HepG2 (cell line): ENCODE measurements around the gene NAGS. TPM values are rescaled to one million over a fixed set of nuclear protein-coding genes. Genes with fewer than 3 reads are reported as not detected.
A peak's percentile ranks its signal among the peaks of the same experiment; 100 is the strongest.

Experiments used
- CBX1 ChIP-seq: IDR thresholded peaks from one replicate; pipeline ENCODE4 v1.6.1; 2016; ENCODE audit warnings: antibody characterized with exemption, low read depth
- CTCF ChIP-seq: sonication (generic); formaldehyde crosslinking; IDR thresholded peaks from 2 replicates; pipeline ENCODE4 v1.5.0; 2020; ENCODE audit warnings: mild to moderate bottlenecking, missing genetic modification reagents, moderate library complexity
- ELK4 ChIP-seq: sonication (generic); formaldehyde crosslinking; IDR thresholded peaks from 2 replicates; pipeline ENCODE4 v1.9.0; 2021; ENCODE audit warnings: missing genetic modification reagents, borderline replicate concordance
- GATAD1 ChIP-seq: IDR thresholded peaks from 2 replicates; pipeline ENCODE4 v1.6.1; 2016; ENCODE audit warnings: missing genetic modification reagents, missing compliant biosample characterization
- HOMEZ ChIP-seq: IDR thresholded peaks from 2 replicates; pipeline ENCODE4 v1.6.1; 2016; ENCODE audit warnings: low read depth
- MYC ChIP-seq: sonication (generic); formaldehyde crosslinking; IDR thresholded peaks from 2 replicates; pipeline ENCODE4 v1.9.0; 2021; ENCODE audit warnings: missing genetic modification reagents, borderline replicate concordance
- NAIF1 ChIP-seq: sonication (generic); formaldehyde crosslinking; IDR thresholded peaks from 2 replicates; pipeline ENCODE4 v1.5.0; 2020; ENCODE audit warnings: mild to moderate bottlenecking, missing genetic modification reagents, borderline replicate concordance
- NCOR1 ChIP-seq: fragments of 200-600 bp; sonication (generic); IDR thresholded peaks from 2 replicates; pipeline ENCODE4 v1.7.0; 2017; ENCODE audit warnings: antibody characterized with exemption, low read length, borderline replicate concordance
- PHB2 ChIP-seq: fragments of 450-650 bp; IDR thresholded peaks from 2 replicates; pipeline ENCODE4 v1.6.1; 2018; ENCODE audit not compliant: partially characterized antibody
- PHF20 ChIP-seq: sonication (generic); formaldehyde crosslinking; IDR thresholded peaks from 2 replicates; pipeline ENCODE4 v1.5.0; 2020; ENCODE audit warnings: mild to moderate bottlenecking, missing genetic modification reagents
- PLSCR1 ChIP-seq: sonication (generic); formaldehyde crosslinking; IDR thresholded peaks from 2 replicates; pipeline ENCODE4 v1.5.0; 2020; ENCODE audit warnings: missing genetic modification reagents, mild to moderate bottlenecking, borderline replicate concordance
- SP2 ChIP-seq: sonication (generic); formaldehyde crosslinking; IDR thresholded peaks from 2 replicates; pipeline ENCODE4 v1.5.1; 2020; ENCODE audit warnings: mild to moderate bottlenecking, missing genetic modification reagents
- THAP9 ChIP-seq: sonication (generic); formaldehyde crosslinking; IDR thresholded peaks from 2 replicates; pipeline ENCODE4; 2020; ENCODE audit warnings: missing genetic modification reagents, mild to moderate bottlenecking, borderline replicate concordance
- XRCC5 ChIP-seq: fragments of 200-400 bp; formaldehyde crosslinking; optimal IDR thresholded peaks from 2 replicates; pipeline ENCODE3; 2017; ENCODE audit warnings: mild to moderate bottlenecking, low read length
- ZMYM3 ChIP-seq: sonication (generic); formaldehyde crosslinking; IDR thresholded peaks from 2 replicates; pipeline ENCODE4 v1.5.1; 2020; ENCODE audit warnings: mild to moderate bottlenecking, missing genetic modification reagents
- ZNF121 ChIP-seq: sonication (generic); formaldehyde crosslinking; IDR thresholded peaks from 2 replicates; pipeline ENCODE4 v1.5.0; 2020; ENCODE audit warnings: mild to moderate bottlenecking, missing genetic modification reagents
- ZNF20 ChIP-seq: sonication (generic); formaldehyde crosslinking; IDR thresholded peaks from 2 replicates; pipeline ENCODE4 v1.4.0; 2020; ENCODE audit warnings: mild to moderate bottlenecking, moderate library complexity, missing genetic modification reagents
- ZNF251 ChIP-seq: sonication (generic); formaldehyde crosslinking; IDR thresholded peaks from 2 replicates; pipeline ENCODE4 v1.9.0; 2021; ENCODE audit warnings: mild to moderate bottlenecking, missing genetic modification reagents
- ZNF616 ChIP-seq: sonication (generic); formaldehyde crosslinking; IDR thresholded peaks from 2 replicates; pipeline ENCODE4 v1.5.0; 2020; ENCODE audit warnings: low read depth, mild to moderate bottlenecking, missing genetic modification reagents
- ZNF746 ChIP-seq: sonication (generic); formaldehyde crosslinking; IDR thresholded peaks from 2 replicates; pipeline ENCODE4 v1.8.0; 2022; ENCODE audit warnings: mild to moderate bottlenecking, missing genetic modification reagents
- ZNF761 ChIP-seq: sonication (generic); formaldehyde crosslinking; conservative IDR thresholded peaks from 2 replicates; pipeline ENCODE4 v1.4.0; 2020; ENCODE audit warnings: mild to moderate bottlenecking, missing genetic modification reagents
- ZSCAN29 ChIP-seq: sonication (generic); formaldehyde crosslinking; conservative IDR thresholded peaks from 2 replicates; pipeline ENCODE4 v1.4.0; 2020; ENCODE audit warnings: mild to moderate bottlenecking, missing genetic modification reagents
- polyA plus RNA-seq, 8 experiments: library from polyadenylated mRNA; depleted of rRNA in 3 of 8; stranded (reverse) in 7 of 8; unstranded in 1 of 8; fragments of >200 nt; fragmentation: Illumina TruSeq in 4 of 8; extraction: Trizol in 4 of 8; gene quantifications; 2 replicates each; pipeline versions ENCODE4 v1.2.1 to v1.2.3, GENCODE V29; 2011 to 2016; ENCODE audit warnings: low read depth in 4 of 8, missing spikeins in 1 of 8, mixed read lengths in 1 of 8; ENCODE audit not compliant: insufficient read depth in 1 of 8
- total RNA-seq, 5 experiments: library from RNA; depleted of rRNA; stranded (reverse); fragments of >200 nt; fragmentation: Illumina TruSeq; extraction: Trizol; gene quantifications; 2 replicates each; pipeline ENCODE4 v1.2.3, GENCODE V29; 2016; ENCODE audit warnings: low read depth in 1 of 5

The NAGS gene
- total and polyA plus RNA-seq, 2 of the 13 experiments (the other 11 are each of a cell fraction or from before 2014, with no cell fraction given), result 4.3 to 5.1 TPM

- TF ChIP-seq NAIF1 (no peak), ZNF616 (no peak), GATAD1 (no peak), PHF20 (CRISPR knock-in tag) (no peak), ZNF746 (CRISPR knock-in tag) (no peak), PHB2 (no peak), ZNF251 (no peak), ELK4 (CRISPR knock-in tag) (no peak), ZNF761 (CRISPR knock-in tag) (no peak), ZNF20 (CRISPR knock-in tag) (no peak), SP2 (CRISPR knock-in tag) (no peak), XRCC5 (peak; percentile 77), MYC (CRISPR knock-in tag) (no peak), CBX1 (no peak), NCOR1 (no peak), ZSCAN29 (CRISPR knock-in tag) (no peak), THAP9 (0 out of 2 replicates have a peak, but pooled peaks have one; percentile 27), HOMEZ (CRISPR knock-in tag) (no peak), ZNF121 (CRISPR knock-in tag) (no peak), CTCF (CRISPR knock-in tag) (peak; percentile 99), PLSCR1 (no peak), ZMYM3 (CRISPR knock-in tag) (no peak; the same call in 1 of the 2 replicates)
Measured at GRCh38 chr17:43994272-43995149, 9.9 kb upstream of the NAGS start (continued).
